ENCODE results near the gene HSFY2. TPM values are rescaled to one million over a fixed set of nuclear protein-coding genes. Genes with fewer than 3 reads are reported as not detected.
"Not testable (repeated sequence)": the region's sequence is repeated elsewhere in the genome, so short reads cannot be mapped to it uniquely, and the experiment has no call there.

Gene HSFY2
- not detected for total RNA-seq

GRCh38 chrY:18773635-18774034, at the start of gene HSFY2:
Gene HSFY2, minus strand, starts transcription at chrY:18773735. Its CDS starts 117 bp downstream, at chrY:18773618.
- not testable (repeated sequence) for H3K36me3 ChIP-seq (ENCODE audit: control insufficient read depth in 3 of 3, insufficient read depth in 3 of 3, low read length in 3 of 3); H3K9ac ChIP-seq (ENCODE audit: low read depth in 1 of 3, low read length in 3 of 3); H3K27me3 ChIP-seq (ENCODE audit: control insufficient read depth in 3 of 3, insufficient read depth in 3 of 3, low read length in 3 of 3); H3K27ac ChIP-seq (ENCODE audit: low read depth, low read length); H3K4me1 ChIP-seq (ENCODE audit: control insufficient read depth in 3 of 3, insufficient read depth in 3 of 3, low read length in 3 of 3); H3K9me3 ChIP-seq (ENCODE audit: control insufficient read depth in 3 of 3, low read length in 3 of 3); H3K4me3 ChIP-seq (ENCODE audit: low read length in 3 of 3)

- not testable (repeated sequence) for H3K27ac ChIP-seq (ENCODE audit: low read depth, low read length); H3K4me3 ChIP-seq (ENCODE audit: low read length in 3 of 3)
Observed at GRCh38 chrY:18815751-18816150, 42.2 kb upstream of the HSFY2 start.

GRCh38 chrY:18788757-18789406, 15.3 kb upstream of the HSFY2 start:
- H3K27me3 ChIP-seq (ENCODE audit: control insufficient read depth in 3 of 3, insufficient read depth in 3 of 3, low read length in 3 of 3); H3K27ac ChIP-seq (ENCODE audit: low read depth, low read length); H3K9me3 ChIP-seq (ENCODE audit: control insufficient read depth in 3 of 3, low read length in 3 of 3); H3K4me1 ChIP-seq (ENCODE audit: control insufficient read depth in 3 of 3, insufficient read depth in 3 of 3, low read length in 3 of 3); H3K4me3 ChIP-seq (ENCODE audit: low read length in 3 of 3); H3K9ac ChIP-seq (ENCODE audit: low read depth in 1 of 3, low read length in 3 of 3); H3K36me3 ChIP-seq (ENCODE audit: control insufficient read depth in 3 of 3, insufficient read depth in 3 of 3, low read length in 3 of 3): not testable (repeated sequence)

More at GRCh38 chrY:18815751-18816150, 42.2 kb upstream of the HSFY2 start:
- H3K27me3 ChIP-seq (ENCODE audit: control insufficient read depth in 3 of 3, insufficient read depth in 3 of 3, low read length in 3 of 3); H3K9ac ChIP-seq (ENCODE audit: low read depth in 1 of 3, low read length in 3 of 3); H3K36me3 ChIP-seq (ENCODE audit: control insufficient read depth in 3 of 3, insufficient read depth in 3 of 3, low read length in 3 of 3); H3K9me3 ChIP-seq (ENCODE audit: control insufficient read depth in 3 of 3, low read length in 3 of 3); H3K4me1 ChIP-seq (ENCODE audit: control insufficient read depth in 3 of 3, insufficient read depth in 3 of 3, low read length in 3 of 3): not testable (repeated sequence)

GRCh38 chrY:18754077-18754476, 19.5 kb downstream of the HSFY2 start:
- H3K4me1 ChIP-seq (ENCODE audit: control insufficient read depth in 3 of 3, insufficient read depth in 3 of 3, low read length in 3 of 3); H3K36me3 ChIP-seq (ENCODE audit: control insufficient read depth in 3 of 3, insufficient read depth in 3 of 3, low read length in 3 of 3); H3K27ac ChIP-seq (ENCODE audit: low read depth, low read length); H3K4me3 ChIP-seq (ENCODE audit: low read length in 3 of 3); H3K9ac ChIP-seq (ENCODE audit: low read depth in 1 of 3, low read length in 3 of 3); H3K27me3 ChIP-seq (ENCODE audit: control insufficient read depth in 3 of 3, insufficient read depth in 3 of 3, low read length in 3 of 3); H3K9me3 ChIP-seq (ENCODE audit: control insufficient read depth in 3 of 3, low read length in 3 of 3): not testable (repeated sequence)

GRCh38 chrY:18753133-18753815, 20.3 kb downstream of the HSFY2 start:
- H3K27me3 ChIP-seq (ENCODE audit: control insufficient read depth in 3 of 3, insufficient read depth in 3 of 3, low read length in 3 of 3); H3K9me3 ChIP-seq (ENCODE audit: control insufficient read depth in 3 of 3, low read length in 3 of 3); H3K4me1 ChIP-seq (ENCODE audit: control insufficient read depth in 3 of 3, insufficient read depth in 3 of 3, low read length in 3 of 3); H3K9ac ChIP-seq (ENCODE audit: low read depth in 1 of 3, low read length in 3 of 3); H3K27ac ChIP-seq (ENCODE audit: low read depth, low read length); H3K36me3 ChIP-seq (ENCODE audit: control insufficient read depth in 3 of 3, insufficient read depth in 3 of 3, low read length in 3 of 3); H3K4me3 ChIP-seq (ENCODE audit: low read length in 3 of 3): not testable (repeated sequence)

GRCh38 chrY:18723714-18724113, 49.8 kb downstream of the HSFY2 start:
- not testable (repeated sequence) for H3K4me1 ChIP-seq (ENCODE audit: control insufficient read depth in 3 of 3, insufficient read depth in 3 of 3, low read length in 3 of 3); H3K9ac ChIP-seq (ENCODE audit: low read depth in 1 of 3, low read length in 3 of 3); H3K4me3 ChIP-seq (ENCODE audit: low read length in 3 of 3); H3K27ac ChIP-seq (ENCODE audit: low read depth, low read length); H3K27me3 ChIP-seq (ENCODE audit: control insufficient read depth in 3 of 3, insufficient read depth in 3 of 3, low read length in 3 of 3); H3K36me3 ChIP-seq (ENCODE audit: control insufficient read depth in 3 of 3, insufficient read depth in 3 of 3, low read length in 3 of 3); H3K9me3 ChIP-seq (ENCODE audit: control insufficient read depth in 3 of 3, low read length in 3 of 3)

Small RNAs within 50 kb of the gene (small RNA-seq; reads per million reads assigned to genes)
- not detected for gene GPM6BP2

Other genes with a start within 250 kb of the HSFY2 start
- not detected for gene HSFY1, start 227.0 kb downstream of the HSFY2 start, total RNA-seq

All from skeletal muscle tissue (tissue), 5 donors.